Aorta (tissue), 5 donors: Measurements from ENCODE around the gene MRPS11. TPM values are rescaled to one million over a fixed set of nuclear protein-coding genes. Genes with fewer than 3 reads are reported as not detected.
"Not testable (repeated sequence)": the region's sequence is repeated elsewhere in the genome, so short reads cannot be mapped to it uniquely, and the experiment has no call there.

Experiments
- ATAC-seq: fragments of 200-7000 bp; cut with Tn5 transposase; one replicate; pipeline ENCODE4 v1.9.1; 2022; ENCODE audit warnings: moderate library complexity; ENCODE audit not compliant: low FRiP score
- DNase-seq, 2 donors: peaks; one replicate each; pipeline ENCODE4 v3.0.0-alpha.2; 2020
- H3K27ac ChIP-seq, 2 donors: one replicate each; pipeline ENCODE4 v1.5.1; 2013; ENCODE audit warnings: low read length in 2 of 2, mild to moderate bottlenecking in 2 of 2, moderate library complexity in 2 of 2, control low read depth in 1 of 2, inconsistent platforms in 1 of 2, low read depth in 1 of 2
- H3K27me3 ChIP-seq, 2 donors: one replicate each; pipeline ENCODE4 v1.6.1; 2013; ENCODE audit warnings: control low read depth in 1 of 2, low read length in 1 of 2, mild to moderate bottlenecking in 1 of 2, moderate library complexity in 1 of 2; ENCODE audit not compliant: insufficient read depth in 2 of 2, control insufficient read depth in 1 of 2
- H3K36me3 ChIP-seq, 2 donors: one replicate each; pipeline ENCODE4 v1.6.1; 2013; ENCODE audit warnings: control low read depth in 1 of 2, low read length in 1 of 2, mild to moderate bottlenecking in 1 of 2; ENCODE audit not compliant: insufficient read depth in 2 of 2, control insufficient read depth in 1 of 2
- H3K4me1 ChIP-seq, 2 donors: one replicate each; pipeline ENCODE4 v1.6.1; 2013; ENCODE audit warnings: low read length in 2 of 2, control low read depth in 1 of 2, mild to moderate bottlenecking in 1 of 2, moderate library complexity in 1 of 2; ENCODE audit not compliant: insufficient read depth in 2 of 2, control insufficient read depth in 1 of 2
- H3K4me3 ChIP-seq, 2 donors: one replicate each; pipeline ENCODE4 v1.5.1; 2013; ENCODE audit warnings: low read length in 2 of 2, control low read depth in 1 of 2, mild to moderate bottlenecking in 1 of 2
- H3K9me3 ChIP-seq: one replicate; pipeline ENCODE4 v1.6.1; 2013; ENCODE audit warnings: mild to moderate bottlenecking, low read length; ENCODE audit not compliant: control insufficient read depth
- WGBS, 2 donors: extraction: QIAGEN DNeasy Blood & Tissue Kit; methylation state at CpG; one replicate each; pipeline ENCODE4 v1.1.7; 2013; 5-methylcytosine and 5-hydroxymethylcytosine counted together
- intact Hi-C, 2 donors: fragments of 100-400 bp; cut with DNase I; formaldehyde crosslinking; loops; one replicate each; pipeline versions ENCODE4 v1.14.2 to v1.15.0; 2022
- polyA plus RNA-seq, 2 donors: library from polyadenylated mRNA; stranded (reverse); fragments of 200-250 nt; gene quantifications; one replicate each; pipeline ENCODE4 v1.2.3, GENCODE V29; 2013
- total RNA-seq, 2 donors: library from RNA; stranded (reverse); fragmentation: NEBNext Ultra II Directional; extraction: Animal tissue kit (Norgen Biotek cat#: 25700); gene quantifications; one replicate each; pipeline ENCODE4 v1.2.1, GENCODE V29; 2021
- donor health status: healthy with polysubstance abuse.
- donor health status: Bipolar disorder and iron deficiency.
- donor health status: DM: no; HTN: no; CAD: no.
- donor health status: DM: no; HTN: no; CAD: no.
- donor health status: DM: yes; HTN: yes; CAD: no.

Gene MRPS11
- total and polyA plus RNA-seq, 4 donors, result 24.9 to 42.4 (median 30.8) TPM

- Histone ChIP-seq H3K9me3 (no peaks in the 10 kb centered on the region), H3K27me3 (no peaks in the 10 kb centered on the region), H3K27ac (no peak overlapping the region), H3K4me1 (no peaks in the 10 kb centered on the region), H3K4me3 (no peak overlapping the region), H3K36me3 (peaks cover 0 to 8% of the 10 kb centered on the region in 2 donors)
- DNase-seq (no peak), ATAC-seq (no peak)
- intact Hi-C loops, result no loop called here
- 72 to 92% methylated on average over 2 of the region's 2 CpGs for WGBS, 2 donors
Measured at GRCh38 chr15:88511161-88511560, 43.7 kb downstream of the MRPS11 start.

- peaks cover 0 to 8% of the 10 kb centered on the region in 2 donors for H3K36me3 ChIP-seq
- WGBS, 2 donors, result 88 to 94% methylated on average over 3 of the region's 3 CpGs
- no peaks in the 10 kb centered on the region for H3K4me1 ChIP-seq
- H3K9me3 ChIP-seq, result no peaks in the 10 kb centered on the region
- no peak for ATAC-seq
- no peak for DNase-seq
- no peak overlapping the region for H3K27ac ChIP-seq
- intact Hi-C loops, result no loop called here
- H3K4me3 ChIP-seq, result no peak overlapping the region
- H3K27me3 ChIP-seq, result no peaks in the 10 kb centered on the region
Measured at GRCh38 chr15:88512078-88512477, 44.6 kb downstream of the MRPS11 start.

GRCh38 chr15:88512601-88513000, 45.1 kb downstream of the MRPS11 start:
- no peak overlapping the region for H3K4me3 ChIP-seq
- peaks cover 0 to 8% of the 10 kb centered on the region in 2 donors for H3K36me3 ChIP-seq
- intact Hi-C loops, result no loop called here
- 93 to 96% methylated on average over 5 of the region's 5 CpGs for WGBS, 2 donors
- no peak for ATAC-seq
- H3K9me3 ChIP-seq, result no peaks in the 10 kb centered on the region
- no peak overlapping the region for H3K27ac ChIP-seq
- no peak for DNase-seq
- H3K27me3 ChIP-seq, result no peaks in the 10 kb centered on the region
- no peaks in the 10 kb centered on the region for H3K4me1 ChIP-seq

- ATAC-seq, result no peak
- intact Hi-C loops, result no loop called here
- no peaks in the 10 kb centered on the region for H3K9me3 ChIP-seq
- no peaks in the 10 kb centered on the region for H3K27me3 ChIP-seq
- WGBS, 2 donors, result 84 to 88% methylated on average over 5 of the region's 5 CpGs
- no peak overlapping the region for H3K27ac ChIP-seq
- H3K36me3 ChIP-seq, result peaks cover 0 to 8% of the 10 kb centered on the region in 2 donors
- no peak for DNase-seq
- no peak overlapping the region for H3K4me3 ChIP-seq
- H3K4me1 ChIP-seq, result no peaks in the 10 kb centered on the region
Measured at GRCh38 chr15:88513195-88513594, 45.7 kb downstream of the MRPS11 start.

GRCh38 chr15:88518903-88519302, 51.4 kb downstream of the MRPS11 start:
- no peak overlapping the region for H3K27ac ChIP-seq
- no peak overlapping the region for H3K4me3 ChIP-seq
- H3K9me3 ChIP-seq, result no peaks in the 10 kb centered on the region
- 76 to 83% methylated on average over 3 of the region's 3 CpGs for WGBS, 2 donors
- ATAC-seq (no peak), DNase-seq (no peak)
- H3K27me3 ChIP-seq, result no peaks in the 10 kb centered on the region
- no peaks in the 10 kb centered on the region for H3K36me3 ChIP-seq
- H3K4me1 ChIP-seq, result no peaks in the 10 kb centered on the region
- intact Hi-C loops, result no loop called here

- intact Hi-C loops, ATAC-seq: not testable (repeated sequence)
- 94 to 96% methylated on average over 22 to 23 of the region's 23 CpGs for WGBS, 2 donors
Measured at GRCh38 chr15:88524094-88524493, 56.6 kb downstream of the MRPS11 start.

GRCh38 chr15:88525418-88525817, 57.9 kb downstream of the MRPS11 start:
- no peaks in the 10 kb centered on the region for H3K9me3 ChIP-seq
- no peaks in the 10 kb centered on the region for H3K4me1 ChIP-seq
- H3K4me3 ChIP-seq, result no peak overlapping the region
- no peak for DNase-seq
- ATAC-seq, result no peak
- no peak overlapping the region for H3K27ac ChIP-seq
- H3K27me3 ChIP-seq, result no peaks in the 10 kb centered on the region
- intact Hi-C loops, result no loop called here
- no peaks in the 10 kb centered on the region for H3K36me3 ChIP-seq

More at GRCh38 chr15:88524094-88524493, 56.6 kb downstream of the MRPS11 start:
- H3K27me3 ChIP-seq, H3K4me1 ChIP-seq, H3K4me3 ChIP-seq, H3K36me3 ChIP-seq, DNase-seq, H3K27ac ChIP-seq, H3K9me3 ChIP-seq: not testable (repeated sequence)

GRCh38 chr15:88526247-88526879, 58.9 kb downstream of the MRPS11 start:
- ATAC-seq (no peak), DNase-seq (no peak)
- H3K4me1 ChIP-seq, result no peaks in the 10 kb centered on the region
- intact Hi-C loops, result no loop called here
- no peak overlapping the region for H3K27ac ChIP-seq
- H3K4me3 ChIP-seq, result no peak overlapping the region
- no peaks in the 10 kb centered on the region for H3K9me3 ChIP-seq
- no peaks in the 10 kb centered on the region for H3K27me3 ChIP-seq
- H3K36me3 ChIP-seq, result peaks cover 0 to 7% of the 10 kb centered on the region in 2 donors

GRCh38 chr15:88529021-88529630, 61.6 kb downstream of the MRPS11 start:
- ATAC-seq (no peak), DNase-seq (no peak)
- Histone ChIP-seq H3K4me1 (no peaks in the 10 kb centered on the region), H3K36me3 (peaks cover 0 to 8% of the 10 kb centered on the region in 2 donors), H3K27ac (no peak overlapping the region), H3K9me3 (no peaks in the 10 kb centered on the region), H3K27me3 (no peaks in the 10 kb centered on the region), H3K4me3 (no peak overlapping the region)
- intact Hi-C loops, result no loop called here
- 97% methylated on average over 1 of the region's 1 CpG for WGBS, 2 donors
